ENCODE results near the gene C20orf144.

DNA sequence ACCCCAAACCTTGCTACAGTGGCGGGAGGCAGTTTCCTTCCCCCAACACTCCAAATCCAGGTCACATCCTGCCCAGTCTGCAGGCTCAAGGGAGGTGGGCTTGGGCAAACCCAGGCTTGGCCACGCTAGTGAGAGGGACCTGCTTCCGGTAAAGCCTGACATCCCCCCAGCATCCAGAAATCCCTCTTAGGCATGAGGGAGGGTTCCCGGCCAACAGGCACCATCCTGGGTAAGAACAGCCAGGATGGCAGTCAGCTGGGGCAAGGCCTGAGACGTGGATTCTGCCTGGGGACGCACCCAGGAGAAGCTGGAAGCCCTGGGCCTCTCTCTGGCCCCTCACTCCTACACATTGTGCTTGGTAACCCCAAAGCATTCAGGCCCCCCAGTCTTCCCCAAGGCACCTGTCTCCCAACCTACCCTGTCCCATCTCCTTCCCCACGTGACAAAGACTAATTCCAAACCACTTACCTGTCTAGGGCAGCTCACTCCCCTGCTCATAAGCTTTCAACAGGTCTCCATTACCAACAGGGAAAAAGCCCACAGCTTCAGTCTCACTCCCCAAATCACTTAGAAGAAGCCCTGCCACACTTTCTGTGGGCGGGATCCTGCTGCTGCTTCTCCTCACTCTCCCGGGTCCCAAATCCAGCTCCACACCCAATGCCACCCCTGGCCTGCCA is 2.1 kb downstream of the C20orf144 start:
- no peak for TF ChIP-seq POLR2A (IDR thresholded peaks at IDR 0.05)
- TF ChIP-seq, protein P1, sequence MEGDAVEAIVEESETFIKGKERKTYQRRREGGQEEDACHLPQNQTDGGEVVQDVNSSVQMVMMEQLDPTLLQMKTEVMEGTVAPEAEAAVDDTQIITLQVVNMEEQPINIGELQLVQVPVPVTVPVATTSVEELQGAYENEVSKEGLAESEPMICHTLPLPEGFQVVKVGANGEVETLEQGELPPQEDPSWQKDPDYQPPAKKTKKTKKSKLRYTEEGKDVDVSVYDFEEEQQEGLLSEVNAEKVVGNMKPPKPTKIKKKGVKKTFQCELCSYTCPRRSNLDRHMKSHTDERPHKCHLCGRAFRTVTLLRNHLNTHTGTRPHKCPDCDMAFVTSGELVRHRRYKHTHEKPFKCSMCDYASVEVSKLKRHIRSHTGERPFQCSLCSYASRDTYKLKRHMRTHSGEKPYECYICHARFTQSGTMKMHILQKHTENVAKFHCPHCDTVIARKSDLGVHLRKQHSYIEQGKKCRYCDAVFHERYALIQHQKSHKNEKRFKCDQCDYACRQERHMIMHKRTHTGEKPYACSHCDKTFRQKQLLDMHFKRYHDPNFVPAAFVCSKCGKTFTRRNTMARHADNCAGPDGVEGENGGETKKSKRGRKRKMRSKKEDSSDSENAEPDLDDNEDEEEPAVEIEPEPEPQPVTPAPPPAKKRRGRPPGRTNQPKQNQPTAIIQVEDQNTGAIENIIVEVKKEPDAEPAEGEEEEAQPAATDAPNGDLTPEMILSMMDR (IDR thresholded peaks at IDR 0.05), result no peak
